ENCODE results near the gene CHD6.

Gene CHD6

DNA sequence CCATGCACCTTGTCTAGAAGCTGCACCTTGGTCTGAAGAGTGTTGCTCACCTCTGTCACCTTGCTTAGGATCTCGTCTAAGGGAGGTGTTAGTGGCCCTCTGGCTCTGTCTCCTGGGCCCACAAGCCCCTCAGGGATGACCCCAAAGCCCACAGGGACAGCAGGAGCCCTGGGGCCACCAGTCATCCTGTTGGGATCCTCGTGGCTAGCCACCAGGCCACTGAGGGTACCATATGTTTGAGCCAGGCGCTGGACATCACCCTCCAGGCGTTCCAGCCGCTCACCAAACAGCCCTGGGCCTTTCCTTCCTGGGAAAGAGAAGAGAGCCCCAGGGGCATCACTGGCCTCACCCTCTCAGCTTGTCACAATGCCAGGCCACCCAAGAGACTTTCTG lies 255.4 kb downstream of the CHD6 start:
- TF ChIP-seq, protein P1, sequence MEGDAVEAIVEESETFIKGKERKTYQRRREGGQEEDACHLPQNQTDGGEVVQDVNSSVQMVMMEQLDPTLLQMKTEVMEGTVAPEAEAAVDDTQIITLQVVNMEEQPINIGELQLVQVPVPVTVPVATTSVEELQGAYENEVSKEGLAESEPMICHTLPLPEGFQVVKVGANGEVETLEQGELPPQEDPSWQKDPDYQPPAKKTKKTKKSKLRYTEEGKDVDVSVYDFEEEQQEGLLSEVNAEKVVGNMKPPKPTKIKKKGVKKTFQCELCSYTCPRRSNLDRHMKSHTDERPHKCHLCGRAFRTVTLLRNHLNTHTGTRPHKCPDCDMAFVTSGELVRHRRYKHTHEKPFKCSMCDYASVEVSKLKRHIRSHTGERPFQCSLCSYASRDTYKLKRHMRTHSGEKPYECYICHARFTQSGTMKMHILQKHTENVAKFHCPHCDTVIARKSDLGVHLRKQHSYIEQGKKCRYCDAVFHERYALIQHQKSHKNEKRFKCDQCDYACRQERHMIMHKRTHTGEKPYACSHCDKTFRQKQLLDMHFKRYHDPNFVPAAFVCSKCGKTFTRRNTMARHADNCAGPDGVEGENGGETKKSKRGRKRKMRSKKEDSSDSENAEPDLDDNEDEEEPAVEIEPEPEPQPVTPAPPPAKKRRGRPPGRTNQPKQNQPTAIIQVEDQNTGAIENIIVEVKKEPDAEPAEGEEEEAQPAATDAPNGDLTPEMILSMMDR (IDR thresholded peaks at IDR 0.05; ENCODE audit: borderline replicate concordance, control extremely low read depth, extremely low read depth, insufficient read depth, missing control alignments), result no peak
- no peak for DNase-seq (ENCODE audit: low spot score)
- in situ Hi-C loops (cut with MboI; ENCODE audit: low sequenced_read_pairs, unreplicated experiment), result no loop called here

- TF ChIP-seq, protein P1 (IDR thresholded peaks at IDR 0.05; ENCODE audit: borderline replicate concordance, control extremely low read depth, extremely low read depth, insufficient read depth, missing control alignments), result no peak
- in situ Hi-C loops (cut with MboI; ENCODE audit: low sequenced_read_pairs, unreplicated experiment), result no loop called here
- no peak for DNase-seq (ENCODE audit: low spot score)
These were observed 256.1 kb downstream of the CHD6 start for GRCh38 chr20:41361757-41362747.

- TF ChIP-seq, protein P1 (IDR thresholded peaks at IDR 0.05; ENCODE audit: borderline replicate concordance, control extremely low read depth, extremely low read depth, insufficient read depth, missing control alignments), result no peak
- DNase-seq (ENCODE audit: low spot score), result no peak
- in situ Hi-C loops (cut with MboI; ENCODE audit: low sequenced_read_pairs, unreplicated experiment), result no loop called here
These were observed 257.1 kb downstream of the CHD6 start for GRCh38 chr20:41360831-41361756.

DNA sequence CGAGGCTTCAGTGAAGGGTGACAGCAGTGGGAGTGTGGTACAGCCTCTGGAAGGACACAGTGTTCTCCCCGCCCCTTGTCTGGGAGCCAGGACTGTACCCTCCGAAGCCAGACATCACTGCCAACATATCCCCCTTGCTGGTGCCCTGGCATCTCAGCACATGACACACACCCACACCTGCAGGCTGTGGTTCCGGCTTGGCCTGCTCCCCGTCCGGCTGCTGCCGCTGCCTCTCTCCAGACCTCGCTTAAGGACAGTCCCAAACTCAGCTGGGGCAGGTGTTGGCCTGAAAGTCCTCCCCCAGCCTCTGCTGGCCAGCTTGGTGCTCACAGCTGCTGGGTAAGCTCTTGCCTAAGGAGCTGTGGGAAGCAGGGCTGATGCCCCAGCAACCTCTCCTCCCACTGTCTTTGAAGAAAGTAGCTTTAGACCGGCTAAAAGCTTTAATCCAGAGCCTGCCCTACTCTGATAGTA lies 258.6 kb downstream of the CHD6 start:
- in situ Hi-C loops (cut with MboI; ENCODE audit: low sequenced_read_pairs, unreplicated experiment), result no loop called here
- TF ChIP-seq, protein P1 (IDR thresholded peaks at IDR 0.05; ENCODE audit: borderline replicate concordance, control extremely low read depth, extremely low read depth, insufficient read depth, missing control alignments), result no peak

DNA sequence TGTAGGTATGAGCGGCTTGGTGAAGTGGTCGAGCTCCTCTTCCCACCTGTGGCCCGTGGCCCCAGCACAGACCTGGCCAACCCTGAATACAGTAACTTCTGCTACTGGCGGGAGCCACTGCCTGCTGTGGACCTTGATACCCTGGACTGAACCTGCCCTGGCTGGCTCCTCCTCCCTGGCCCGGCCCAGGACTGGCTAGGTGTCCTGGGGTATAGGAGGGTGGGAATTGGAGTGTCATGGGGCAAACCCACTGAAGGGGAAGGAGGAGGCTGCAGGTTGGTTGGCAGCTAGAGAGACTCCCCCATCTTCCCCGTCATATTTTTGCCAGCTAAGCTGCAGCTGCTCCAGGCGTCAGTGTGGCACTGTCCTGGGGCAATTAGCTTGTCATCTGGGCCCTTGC lies 259.5 kb downstream of the CHD6 start:
- TF ChIP-seq, protein P1 (IDR thresholded peaks at IDR 0.05; ENCODE audit: borderline replicate concordance, control extremely low read depth, extremely low read depth, insufficient read depth, missing control alignments), result no peak
- in situ Hi-C loops (cut with MboI; ENCODE audit: low sequenced_read_pairs, unreplicated experiment), result no loop called here
- no peak for DNase-seq (ENCODE audit: low spot score)

More for the DNA sequence above, 258.6 kb downstream of the CHD6 start:
- DNase-seq (ENCODE audit: low spot score), result no peak

GRCh38 chr20:41358230-41358629 lies 259.9 kb downstream of the CHD6 start:
- no peak for DNase-seq (ENCODE audit: low spot score)
- in situ Hi-C loops (cut with MboI; ENCODE audit: low sequenced_read_pairs, unreplicated experiment), result no loop called here
- TF ChIP-seq, protein P1 (IDR thresholded peaks at IDR 0.05; ENCODE audit: borderline replicate concordance, control extremely low read depth, extremely low read depth, insufficient read depth, missing control alignments), result no peak

Data from GM13976 (cell line).